IMR-90 (cell line): Measurements from ENCODE around the gene WNK1. TPM values are rescaled to one million over a fixed set of nuclear protein-coding genes. Genes with fewer than 3 reads are reported as not detected.

ENCODE experiments used
- ATAC-seq: fragments of 200-7000 bp; cut with Tn5 transposase; 2 replicates; pipeline ENCODE4 v1.9.1; 2020; ENCODE audit warnings: low read depth, mild to moderate bottlenecking, moderate library complexity
- BruUV-seq: library from RNA; stranded (reverse); fragments of 400-500 nt; replicated peaks from 2 replicates; lab custom pipeline; 2021; lab: Mats Ljungman, UMichigan
- CTCF ChIA-PET: fragments of 300-600 bp; formaldehyde crosslinking; extraction: SDS; loops from one replicate; lab custom pipeline; 2021; ENCODE audit warnings: antibody characterized with exemption; lab: Yijun Ruan, JAX
- POLR2A ChIA-PET: fragments of 300-600 bp; sonication (Branson Sonifier 250); formaldehyde crosslinking; loops from one replicate; lab custom pipeline; 2022; ENCODE audit warnings: antibody characterized with exemption; ENCODE audit not compliant: unreplicated experiment; lab: Charles Lee
- DNase-seq: peaks from one replicate; pipeline ENCODE4 v3.0.0; 2013
- H2AFZ ChIP-seq: replicated peaks from 2 replicates; pipeline ENCODE3; 2013; ENCODE audit warnings: low read length, mild to moderate bottlenecking; ENCODE audit not compliant: poor library complexity
- H2AK5ac ChIP-seq: 2 replicates; pipeline ENCODE4 v1.6.1; 2013; ENCODE audit warnings: low read depth, low read length, inconsistent platforms
- H2AK9ac ChIP-seq: replicated peaks from 2 replicates; pipeline ENCODE3; 2013; ENCODE audit warnings: mild to moderate bottlenecking, low read depth, low read length, moderate library complexity; ENCODE audit not compliant: poor library complexity
- H2BK120ac ChIP-seq: 2 replicates; pipeline ENCODE4 v1.6.1; 2013; ENCODE audit warnings: low read depth, low read length, inconsistent platforms
- H2BK15ac ChIP-seq: 3 replicates; pipeline ENCODE4 v1.6.1; 2013; ENCODE audit warnings: low read depth, low read length, inconsistent platforms
- H2BK20ac ChIP-seq: 2 replicates; pipeline ENCODE4 v1.6.1; 2013; ENCODE audit warnings: low read depth, mild to moderate bottlenecking, inconsistent platforms, low read length, moderate library complexity
- H2BK5ac ChIP-seq: 2 replicates; pipeline ENCODE4 v1.6.1; 2013; ENCODE audit warnings: mild to moderate bottlenecking, low read depth, low read length, inconsistent platforms; ENCODE audit not compliant: poor library complexity, severe bottlenecking
- H3K14ac ChIP-seq: replicated peaks from 2 replicates; pipeline ENCODE4 v1.6.1; 2013; ENCODE audit warnings: low read depth, low read length, inconsistent platforms
- H3K18ac ChIP-seq: 2 replicates; pipeline ENCODE4 v1.6.1; 2013; ENCODE audit warnings: low read depth, low read length, control low read depth
- H3K23ac ChIP-seq: 2 replicates; pipeline ENCODE4 v1.6.1; 2013; ENCODE audit warnings: low read depth, low read length, inconsistent platforms
- H3K27ac ChIP-seq: 2 replicates; pipeline ENCODE4 v1.5.1; 2013; ENCODE audit warnings: mild to moderate bottlenecking, control low read depth, low read length; ENCODE audit not compliant: insufficient read depth
- H3K27me3 ChIP-seq: 2 replicates; pipeline ENCODE4 v1.6.1; 2013; ENCODE audit warnings: low read length; ENCODE audit not compliant: control insufficient read depth, insufficient read depth
- H3K36me3 ChIP-seq: 2 replicates; pipeline ENCODE4 v1.6.1; 2013; ENCODE audit warnings: low read length, mixed read lengths; ENCODE audit not compliant: control insufficient read depth, insufficient read depth
- H3K4ac ChIP-seq: 2 replicates; pipeline ENCODE4 v1.6.1; 2013; ENCODE audit warnings: low read depth, low read length, inconsistent platforms
- H3K4me1 ChIP-seq: 2 replicates; pipeline ENCODE4 v1.6.1; 2013; ENCODE audit warnings: low read length, mixed read lengths; ENCODE audit not compliant: control insufficient read depth, insufficient read depth
- H3K4me2 ChIP-seq: 2 replicates; pipeline ENCODE4 v1.6.1; 2013; ENCODE audit warnings: low read depth, mild to moderate bottlenecking, control low read depth, low read length, moderate library complexity
- H3K4me3 ChIP-seq: 2 replicates; pipeline ENCODE4 v1.5.1; 2013; ENCODE audit warnings: low read depth, mild to moderate bottlenecking, control low read depth, low read length, moderate library complexity; ENCODE audit not compliant: insufficient read depth
- H3K56ac ChIP-seq: 2 replicates; pipeline ENCODE4 v1.6.1; 2013; ENCODE audit warnings: low read length, inconsistent platforms; ENCODE audit not compliant: insufficient read depth; ENCODE audit errors: extremely low read depth
- H3K79me1 ChIP-seq, 2 experiments: 2 replicates each; pipeline ENCODE4 v1.6.1; 2013; ENCODE audit warnings: low read length in 2 of 2, inconsistent platforms in 1 of 2, low read depth in 1 of 2
- H3K9ac ChIP-seq: 2 replicates; pipeline ENCODE4 v1.6.1; 2013; ENCODE audit warnings: low read depth, low read length, control low read depth
- H3K9me1 ChIP-seq: 2 replicates; pipeline ENCODE4 v1.6.1; 2013; ENCODE audit warnings: low read length, inconsistent platforms; ENCODE audit not compliant: insufficient read depth
- H3K9me3 ChIP-seq: 2 replicates; pipeline ENCODE4 v1.6.1; 2013; ENCODE audit warnings: low read length; ENCODE audit not compliant: control insufficient read depth, insufficient read depth
- H4K20me1 ChIP-seq: 2 replicates; pipeline ENCODE4 v1.6.1; 2013; ENCODE audit warnings: low read length, inconsistent platforms; ENCODE audit not compliant: insufficient read depth
- H4K5ac ChIP-seq: 2 replicates; pipeline ENCODE4 v1.6.1; 2013; ENCODE audit warnings: mild to moderate bottlenecking, low read depth, low read length, control low read depth
- H4K8ac ChIP-seq, 2 experiments: 2 replicates each; pipeline ENCODE4 v1.6.1; 2013; ENCODE audit warnings: low read depth in 2 of 2, low read length in 2 of 2, control low read depth in 1 of 2, inconsistent platforms in 1 of 2
- H4K91ac ChIP-seq: 2 replicates; pipeline ENCODE4 v1.6.1; 2013; ENCODE audit warnings: low read depth, low read length, inconsistent platforms; ENCODE audit not compliant: insufficient read depth
- BHLHE40 ChIP-seq: fragments of 150-350 bp; IDR thresholded peaks from 2 replicates; pipeline ENCODE4 v1.6.1; 2016; ENCODE audit warnings: mild to moderate bottlenecking, low read depth, low read length
- CEBPB ChIP-seq: IDR thresholded peaks from 2 replicates; pipeline ENCODE4 v1.6.1; 2012; ENCODE audit warnings: low read depth, low read length, improper control_type of control experiment
- CHD1 ChIP-seq: IDR thresholded peaks from 2 replicates; pipeline ENCODE4 v1.6.1; 2012; ENCODE audit warnings: low read depth, low read length, improper control_type of control experiment
- CTCF ChIP-seq: conservative IDR thresholded peaks from 2 replicates; pipeline ENCODE4 v1.5.1; 2012; ENCODE audit warnings: mild to moderate bottlenecking, low read depth, low read length, improper control_type of control experiment
- ELK1 ChIP-seq: fragments of 150-350 bp; IDR thresholded peaks from 2 replicates; pipeline ENCODE4 v1.6.1; 2016; ENCODE audit warnings: low read depth, mild to moderate bottlenecking, low read length, moderate library complexity, borderline replicate concordance
- FOS ChIP-seq: fragments of 150-350 bp; IDR thresholded peaks from 2 replicates; pipeline ENCODE4 v1.6.1; 2016; ENCODE audit warnings: low read depth, low read length
- MAFK ChIP-seq: IDR thresholded peaks from 2 replicates; pipeline ENCODE4 v1.6.1; 2012; ENCODE audit warnings: low read depth, low read length, improper control_type of control experiment
- MAZ ChIP-seq: IDR thresholded peaks from 2 replicates; pipeline ENCODE4 v1.6.1; 2012; ENCODE audit warnings: low read depth, mild to moderate bottlenecking, low read length, improper control_type of control experiment, moderate library complexity, borderline replicate concordance
- MXI1 ChIP-seq: IDR thresholded peaks from 2 replicates; pipeline ENCODE4 v1.6.1; 2012; ENCODE audit warnings: low read depth, mild to moderate bottlenecking, low read length, moderate library complexity, borderline replicate concordance
- NFE2L2 ChIP-seq: fragments of 150-350 bp; IDR thresholded peaks from 2 replicates; pipeline ENCODE4 v1.6.1; 2016; ENCODE audit warnings: low read depth, mild to moderate bottlenecking, low read length
- POLR2A ChIP-seq: IDR thresholded peaks from 2 replicates; pipeline ENCODE4 v1.6.1; 2012; ENCODE audit warnings: mild to moderate bottlenecking, low read depth, low read length
- RAD21 ChIP-seq: IDR thresholded peaks from 2 replicates; pipeline ENCODE4 v1.6.1; 2012; ENCODE audit warnings: low read length, improper control_type of control experiment
- RCOR1 ChIP-seq: IDR thresholded peaks from 2 replicates; pipeline ENCODE4 v1.6.1; 2012; ENCODE audit warnings: mild to moderate bottlenecking, low read length, improper control_type of control experiment; ENCODE audit not compliant: insufficient replicate concordance
- RFX5 ChIP-seq: IDR thresholded peaks from 2 replicates; pipeline ENCODE4 v1.8.0; 2012; ENCODE audit warnings: low read depth, mild to moderate bottlenecking, low read length, moderate library complexity
- SMC3 ChIP-seq: fragments of 150-350 bp; IDR thresholded peaks from 2 replicates; pipeline ENCODE4 v1.6.1; 2016; ENCODE audit warnings: low read depth, mild to moderate bottlenecking, antibody characterized with exemption, low read length, moderate library complexity
- USF2 ChIP-seq: fragments of 150-350 bp; IDR thresholded peaks from 2 replicates; pipeline ENCODE4 v1.6.1; 2017; ENCODE audit warnings: mild to moderate bottlenecking, antibody characterized with exemption, low read length, low read depth
- dilution Hi-C: fragments of 300-500 bp; cut with HindIII; formaldehyde crosslinking; loops from one replicate; pipeline ENCODE4 v1.14.3; 2018; ENCODE audit warnings: low sequenced_read_pairs; ENCODE audit not compliant: unreplicated experiment
- in situ Hi-C: fragments of 300-500 bp; cut with MboI; formaldehyde crosslinking; loops from 3 replicates; pipeline ENCODE4 v1.14.3; 2019; ENCODE audit warnings: low sequenced_read_pairs, inconsistent platforms, mixed read lengths
- intact Hi-C: fragments of 100-400 bp; cut with micrococcal nuclease; formaldehyde crosslinking; loops from 2 replicates; pipeline ENCODE4 v1.10.0; 2022
- polyA plus RNA-seq, 3 experiments: library from polyadenylated mRNA; depleted of rRNA; stranded (reverse); fragments of >200 nt; gene quantifications; 2 replicates each; pipeline ENCODE4 v1.2.3, GENCODE V29; 2012; ENCODE audit warnings: low replicate concordance in 1 of 3
- total RNA-seq: library from RNA; depleted of rRNA; stranded (reverse); fragments of >200 nt; gene quantifications from 2 replicates; pipeline ENCODE4 v1.2.3, GENCODE V29; 2012

Gene WNK1
- total and polyA plus RNA-seq, 2 of the 4 experiments (the other 2 are of a cell fraction), result 36.9 to 42.8 TPM

GRCh38 chr12:828726-829395 is 76.5 kb downstream of the WNK1 start:
- no peaks in the 10 kb centered on the region for H3K9me3 ChIP-seq
- H4K8ac ChIP-seq, result no peak overlapping the region
- H3K4me2 ChIP-seq, result no peak overlapping the region
- in situ Hi-C loops, result no loop called here
- TF ChIP-seq RCOR1, result no peak
- no peak for TF ChIP-seq BHLHE40
- TF ChIP-seq POLR2A, result no peak
- TF ChIP-seq RAD21, result no peak
- TF ChIP-seq USF2, result no peak
- TF ChIP-seq FOS, result no peak
- no peak for TF ChIP-seq CHD1
- TF ChIP-seq MAFK, result no peak
- TF ChIP-seq ELK1, result no peak
- TF ChIP-seq RFX5, result no peak
- no peak for TF ChIP-seq MXI1
- no peak for TF ChIP-seq CEBPB
- TF ChIP-seq CTCF, result no peak
- no peak for TF ChIP-seq SMC3
- TF ChIP-seq MAZ, result no peak
- TF ChIP-seq NFE2L2, result no peak
- no peak overlapping the region for H3K18ac ChIP-seq
- no peak overlapping the region for H2BK20ac ChIP-seq
- H3K4me3 ChIP-seq, result no peak overlapping the region
- H3K9me1 ChIP-seq, result no peaks in the 10 kb centered on the region
- no peaks in the 10 kb centered on the region for H3K4me1 ChIP-seq
- H3K27me3 ChIP-seq, result no peaks in the 10 kb centered on the region
- H2AK5ac ChIP-seq, result no peak overlapping the region
- no peak overlapping the region for H2AK9ac ChIP-seq
- DNase-seq (no peak), ATAC-seq (no peak)
- H4K91ac ChIP-seq, result no peak overlapping the region
- intact Hi-C loops, result loop anchor here (5.0 kb wide), 1 partner anchor 43 kb away; no protein-coding TSS in a partner anchor
- H2BK120ac ChIP-seq, result no peak overlapping the region
- no peak overlapping the region for H2BK5ac ChIP-seq
- dilution Hi-C loops, result no loop called here
- H3K27ac ChIP-seq, result no peak overlapping the region
- no peak overlapping the region for H3K56ac ChIP-seq
- peaks cover 13% of the 10 kb centered on the region for H3K36me3 ChIP-seq
- H3K4ac ChIP-seq, result no peak overlapping the region
- H3K79me1 ChIP-seq, result peaks cover 12 to 26% of the 10 kb centered on the region in 2 experiments
- ChIA-PET CTCF (no interaction called here), POLR2A (no interaction called here)
- H3K23ac ChIP-seq, result no peak overlapping the region
- no peak overlapping the region for H2BK15ac ChIP-seq
- no TSS peak for BruUV-seq
- H2AFZ ChIP-seq, result no peak overlapping the region
- H4K5ac ChIP-seq, result no peak overlapping the region
- H3K9ac ChIP-seq, result no peak overlapping the region
- no peak overlapping the region for H3K14ac ChIP-seq
- peaks cover 7% of the 10 kb centered on the region; the same call in 1 of the 2 replicates for H4K20me1 ChIP-seq
